NCI-H1417 (cell line): Measurements from ENCODE around the gene SQOR.

Source experiments
- DNase-seq, 3 experiments: peaks; one replicate each; lab custom pipeline; 2025; lab: John Stamatoyannopoulos, UW

SQOR gene

GRCh38 chr15:45705510-45706473, 71.0 kb downstream of the SQOR start:
- peak; percentile 73 to 89 (median 73) for DNase-seq

- peak in 2 of 3 experiments; percentile 8 to 66 for DNase-seq
Measured at GRCh38 chr15:45710657-45711056, 75.8 kb downstream of the SQOR start.

GRCh38 chr15:45714590-45715488, 80.0 kb downstream of the SQOR start:
- peak; percentile 51 to 73 (median 68) for DNase-seq

GRCh38 chr15:45715528-45715927, 80.7 kb downstream of the SQOR start:
- peak in 1 of 3 experiments; percentile 57 for DNase-seq

GRCh38 chr15:45719490-45719889, 84.7 kb downstream of the SQOR start:
- DNase-seq: no peak

- no peak for DNase-seq
Measured at GRCh38 chr15:45720183-45720582, 85.4 kb downstream of the SQOR start.

GRCh38 chr15:45728641-45729040, 93.8 kb downstream of the SQOR start:
- DNase-seq: no peak

- no peak for DNase-seq
Measured at GRCh38 chr15:45729141-45729540, 94.3 kb downstream of the SQOR start.

- no peak for DNase-seq
Measured at GRCh38 chr15:45731343-45731742, 96.5 kb downstream of the SQOR start.

GRCh38 chr15:45732662-45733061, 97.8 kb downstream of the SQOR start:
- DNase-seq: peak in 2 of 3 experiments; percentile 5 to 43

- DNase-seq: no peak
Measured at GRCh38 chr15:45734260-45734711, 99.5 kb downstream of the SQOR start.
